ENCODE measurements around the gene C5orf47.

C5orf47 gene

DNA sequence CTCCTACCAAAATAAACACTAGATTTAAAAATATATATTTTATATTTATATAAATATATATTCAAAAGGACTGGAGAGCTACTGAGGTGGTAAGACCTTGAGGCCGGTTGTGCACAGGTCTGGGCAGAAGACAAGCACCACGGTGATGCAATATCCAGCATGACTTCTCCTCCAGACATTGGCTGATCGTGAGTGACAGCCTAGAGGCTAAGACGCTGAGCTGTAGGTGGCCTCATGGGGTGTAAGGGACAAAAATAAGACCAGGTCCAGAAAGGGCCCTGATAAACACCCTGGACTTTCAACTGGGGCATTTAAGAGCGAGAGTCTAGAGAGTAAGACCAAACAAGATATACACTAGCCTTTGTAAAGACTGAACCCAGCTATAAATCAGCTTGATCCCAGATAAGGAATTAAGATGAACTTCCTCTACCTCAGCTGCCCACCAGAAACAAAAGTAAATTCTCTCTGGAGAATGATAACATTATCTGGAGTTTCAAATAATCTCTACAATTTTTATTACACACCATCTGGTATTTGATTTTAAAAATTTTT is 14.2 kb upstream of the C5orf47 start:
- H3K27ac ChIP-seq: no peak overlapping the region
- no peak overlapping the region for H3K9ac ChIP-seq
- H3K36me3 ChIP-seq (ENCODE audit: insufficient read depth): no peaks in the 10 kb centered on the region
- H3K4me1 ChIP-seq (ENCODE audit: low read depth, poor library complexity, severe bottlenecking): peaks cover 24% of the 10 kb centered on the region
- no peak overlapping the region for H2AFZ ChIP-seq (ENCODE audit: low read depth)
- no peak overlapping the region for H3K4me3 ChIP-seq (IDR thresholded peaks at IDR 0.05; ENCODE audit: insufficient read depth, low read depth, low read length)
- TF ChIP-seq, protein P1, sequence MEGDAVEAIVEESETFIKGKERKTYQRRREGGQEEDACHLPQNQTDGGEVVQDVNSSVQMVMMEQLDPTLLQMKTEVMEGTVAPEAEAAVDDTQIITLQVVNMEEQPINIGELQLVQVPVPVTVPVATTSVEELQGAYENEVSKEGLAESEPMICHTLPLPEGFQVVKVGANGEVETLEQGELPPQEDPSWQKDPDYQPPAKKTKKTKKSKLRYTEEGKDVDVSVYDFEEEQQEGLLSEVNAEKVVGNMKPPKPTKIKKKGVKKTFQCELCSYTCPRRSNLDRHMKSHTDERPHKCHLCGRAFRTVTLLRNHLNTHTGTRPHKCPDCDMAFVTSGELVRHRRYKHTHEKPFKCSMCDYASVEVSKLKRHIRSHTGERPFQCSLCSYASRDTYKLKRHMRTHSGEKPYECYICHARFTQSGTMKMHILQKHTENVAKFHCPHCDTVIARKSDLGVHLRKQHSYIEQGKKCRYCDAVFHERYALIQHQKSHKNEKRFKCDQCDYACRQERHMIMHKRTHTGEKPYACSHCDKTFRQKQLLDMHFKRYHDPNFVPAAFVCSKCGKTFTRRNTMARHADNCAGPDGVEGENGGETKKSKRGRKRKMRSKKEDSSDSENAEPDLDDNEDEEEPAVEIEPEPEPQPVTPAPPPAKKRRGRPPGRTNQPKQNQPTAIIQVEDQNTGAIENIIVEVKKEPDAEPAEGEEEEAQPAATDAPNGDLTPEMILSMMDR (conservative IDR thresholded peaks at IDR 0.05; ENCODE audit: low read depth, low read length): no peak
- no peaks in the 10 kb centered on the region for H3K27me3 ChIP-seq (ENCODE audit: insufficient read depth, low read depth)
- no peaks in the 10 kb centered on the region for H4K20me1 ChIP-seq (ENCODE audit: insufficient read depth)
- H3K79me2 ChIP-seq (ENCODE audit: insufficient read depth, low read depth): no peaks in the 10 kb centered on the region
- no peak overlapping the region for H3K4me2 ChIP-seq

DNA sequence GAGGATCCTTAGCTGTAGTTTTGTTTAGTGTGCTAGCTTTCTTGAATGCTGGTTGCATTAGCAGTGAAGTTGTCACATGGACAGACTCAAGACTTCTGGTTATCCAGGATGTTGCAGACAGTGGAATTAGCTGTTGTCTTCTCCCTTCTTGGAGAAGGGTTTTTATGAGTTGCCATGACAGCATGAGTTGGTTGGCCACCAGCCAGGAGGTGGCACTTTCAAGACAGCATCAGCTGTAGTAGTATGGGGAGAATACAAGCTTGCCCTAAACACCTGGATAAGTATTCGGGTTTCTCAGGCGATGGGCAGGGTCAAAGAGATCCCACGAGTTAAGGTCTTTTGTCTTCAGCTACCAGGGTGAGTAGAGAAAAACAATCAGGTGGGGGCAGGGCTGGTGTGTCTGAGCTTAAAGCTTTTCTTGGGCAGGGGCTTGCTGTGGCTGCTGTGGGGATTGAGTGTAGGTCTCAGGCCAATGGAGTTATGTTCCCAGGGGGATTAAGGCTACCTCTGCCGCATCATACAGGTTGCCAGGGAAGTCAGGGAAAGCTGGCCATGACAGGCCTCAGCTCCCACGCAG is 7.7 kb upstream of the C5orf47 start:
- no peak overlapping the region for H3K4me3 ChIP-seq (IDR thresholded peaks at IDR 0.05; ENCODE audit: insufficient read depth, low read depth, low read length)
- no peaks in the 10 kb centered on the region for H3K4me1 ChIP-seq (ENCODE audit: low read depth, poor library complexity, severe bottlenecking)
- no peak overlapping the region for H3K4me2 ChIP-seq
- TF ChIP-seq, protein P1 (conservative IDR thresholded peaks at IDR 0.05; ENCODE audit: low read depth, low read length): no peak
- no peaks in the 10 kb centered on the region for H4K20me1 ChIP-seq (ENCODE audit: insufficient read depth)
- H2AFZ ChIP-seq (ENCODE audit: low read depth): no peak overlapping the region
- H3K27me3 ChIP-seq (ENCODE audit: insufficient read depth, low read depth): no peaks in the 10 kb centered on the region
- H3K79me2 ChIP-seq (ENCODE audit: insufficient read depth, low read depth): no peaks in the 10 kb centered on the region
- no peak overlapping the region for H3K27ac ChIP-seq
- no peak overlapping the region for H3K9ac ChIP-seq
- no peaks in the 10 kb centered on the region for H3K36me3 ChIP-seq (ENCODE audit: insufficient read depth)

DNA sequence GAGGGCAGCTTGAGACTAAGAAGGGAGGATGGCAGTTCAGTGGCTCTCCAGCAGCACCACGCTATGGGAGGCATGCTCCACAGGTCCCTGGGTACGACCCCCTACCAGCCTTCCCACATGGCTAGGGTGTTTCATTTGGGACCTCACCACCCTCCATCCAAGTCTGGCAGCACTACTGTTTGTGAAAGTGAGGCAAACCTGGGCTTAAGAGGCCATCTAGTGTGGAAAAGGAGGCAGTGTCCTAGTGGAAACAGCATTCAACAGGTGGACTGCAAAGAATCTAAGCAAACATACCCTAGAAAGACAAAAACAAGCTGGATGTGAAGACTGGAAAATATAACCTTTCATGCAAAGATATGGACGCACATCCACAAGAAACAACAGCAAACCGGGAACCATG is 4.8 kb upstream of the C5orf47 start:
- Histone ChIP-seq H3K36me3 (ENCODE audit: insufficient read depth) (no peaks in the 10 kb centered on the region), H3K4me3 (IDR thresholded peaks at IDR 0.05; ENCODE audit: insufficient read depth, low read depth, low read length) (no peak overlapping the region), H3K27me3 (ENCODE audit: insufficient read depth, low read depth) (no peaks in the 10 kb centered on the region), H4K20me1 (ENCODE audit: insufficient read depth) (no peaks in the 10 kb centered on the region), H2AFZ (ENCODE audit: low read depth) (no peak overlapping the region), H3K4me2 (no peak overlapping the region), H3K79me2 (ENCODE audit: insufficient read depth, low read depth) (no peaks in the 10 kb centered on the region), H3K4me1 (ENCODE audit: low read depth, poor library complexity, severe bottlenecking) (no peaks in the 10 kb centered on the region), H3K27ac (no peak overlapping the region), H3K9ac (no peak overlapping the region)
- TF ChIP-seq, protein P1 (conservative IDR thresholded peaks at IDR 0.05; ENCODE audit: low read depth, low read length): peak; percentile 42; the same call in 1 of the 2 replicates

DNA sequence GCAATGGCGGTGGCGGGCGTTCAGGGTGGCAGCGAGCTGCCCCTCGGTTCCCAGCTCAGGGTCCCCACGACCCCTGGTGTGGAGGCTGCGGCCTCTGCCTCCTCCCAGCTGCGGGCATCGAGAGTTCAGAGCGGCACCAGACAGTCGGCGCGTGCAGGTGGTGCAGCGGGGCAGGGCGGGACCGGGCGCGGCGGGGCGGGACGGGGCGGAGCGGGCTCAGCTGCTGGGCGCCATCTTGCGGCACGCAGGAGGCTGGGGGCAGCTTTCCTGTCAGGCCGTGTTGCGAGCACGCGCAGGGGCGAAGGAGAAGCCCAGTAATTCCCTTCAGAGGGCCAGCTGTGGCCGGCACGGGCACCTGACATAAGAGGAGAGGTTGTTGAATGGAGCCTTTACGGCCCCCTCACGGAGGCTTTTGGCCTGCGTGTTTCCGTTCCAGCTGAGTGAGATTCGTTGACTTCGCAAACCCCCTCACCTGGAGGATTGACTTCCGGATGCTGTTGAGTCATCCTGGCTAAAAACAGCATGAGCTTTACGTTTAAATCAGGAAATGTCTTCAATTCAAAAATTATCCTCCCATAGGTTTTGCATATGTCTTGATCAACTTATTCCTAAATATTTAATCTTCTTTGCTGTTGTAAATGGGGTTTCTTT is 587 bp downstream of the C5orf47 start:
- Histone ChIP-seq H3K4me2 (no peak overlapping the region), H3K4me1 (ENCODE audit: low read depth, poor library complexity, severe bottlenecking) (no peaks in the 10 kb centered on the region), H3K79me2 (ENCODE audit: insufficient read depth, low read depth) (no peaks in the 10 kb centered on the region), H3K9ac (no peak overlapping the region), H3K27ac (no peak overlapping the region), H2AFZ (ENCODE audit: low read depth) (no peak overlapping the region), H4K20me1 (ENCODE audit: insufficient read depth) (no peaks in the 10 kb centered on the region), H3K36me3 (ENCODE audit: insufficient read depth) (no peaks in the 10 kb centered on the region), H3K27me3 (ENCODE audit: insufficient read depth, low read depth) (no peaks in the 10 kb centered on the region), H3K4me3 (IDR thresholded peaks at IDR 0.05; ENCODE audit: insufficient read depth, low read depth, low read length) (no peak overlapping the region)
- TF ChIP-seq, protein P1 (conservative IDR thresholded peaks at IDR 0.05; ENCODE audit: low read depth, low read length): no peak
